Liver (tissue), 2 donors: ENCODE results near the gene SCAMP1.
"Not testable (repeated sequence)": the region's sequence is repeated elsewhere in the genome, so short reads cannot be mapped to it uniquely, and the experiment has no call there.

Source experiments
- CTCF ChIP-seq: fragments of 150-350 bp; IDR thresholded peaks from 2 replicates; pipeline ENCODE4 v1.5.1; 2017; ENCODE audit warnings: improper control_type of control experiment, low read depth, low read length; ENCODE audit not compliant: missing input control
- MAX ChIP-seq: IDR thresholded peaks from 2 replicates; pipeline ENCODE4 v1.6.1; 2016; ENCODE audit warnings: antibody characterized with exemption
- REST ChIP-seq: IDR thresholded peaks from 2 replicates; pipeline ENCODE4 v1.6.1; 2016; ENCODE audit warnings: antibody characterized with exemption, mild to moderate bottlenecking
- ZBTB33 ChIP-seq: IDR thresholded peaks from 2 replicates; pipeline ENCODE4 v1.6.1; 2016; ENCODE audit warnings: antibody characterized with exemption
- donor health status: healthy.

- TF ChIP-seq ZBTB33, REST, CTCF, MAX: not testable (repeated sequence)
Measured at GRCh38 chr5:78391357-78391756, 30.9 kb downstream of the SCAMP1 start.
